Effector memory CD4-positive, alpha-beta T cell (primary cell): ENCODE results near the gene ATP8A2.
A peak's percentile ranks its signal among the peaks of the same experiment; 100 is the strongest.

Source experiments
- DNase-seq, 3 donors: peaks; one replicate each; pipeline ENCODE4 v3.0.0-alpha.2; 2020
- H3K27ac ChIP-seq: 2 replicates; pipeline ENCODE4 v1.7.0; 2013; ENCODE audit warnings: mild to moderate bottlenecking, low read length, moderate library complexity; ENCODE audit not compliant: insufficient read depth, poor library complexity, severe bottlenecking
- H3K27me3 ChIP-seq: replicated peaks from 2 replicates; pipeline ENCODE4 v1.7.0; 2013; ENCODE audit warnings: mild to moderate bottlenecking, low read length; ENCODE audit not compliant: insufficient read depth, control insufficient read depth, poor library complexity, severe bottlenecking
- H3K36me3 ChIP-seq: 2 replicates; pipeline ENCODE4 v1.7.0; 2013; ENCODE audit warnings: mild to moderate bottlenecking, low read length, moderate library complexity; ENCODE audit not compliant: control insufficient read depth, insufficient read depth
- H3K4me1 ChIP-seq: 2 replicates; pipeline ENCODE4 v1.7.0; 2013; ENCODE audit warnings: low read length, mild to moderate bottlenecking; ENCODE audit not compliant: control insufficient read depth, insufficient read depth, poor library complexity, severe bottlenecking
- H3K4me3 ChIP-seq: 2 replicates; pipeline ENCODE4 v1.7.0; 2013; ENCODE audit warnings: low read length, low read depth, mild to moderate bottlenecking; ENCODE audit not compliant: insufficient read depth, poor library complexity, severe bottlenecking
- H3K9me3 ChIP-seq: 2 replicates; pipeline ENCODE4 v1.7.0; 2013; ENCODE audit warnings: mild to moderate bottlenecking, low read length, moderate library complexity; ENCODE audit not compliant: control insufficient read depth

ATP8A2 gene

GRCh38 chr13:25881136-25881926, 509.6 kb downstream of the ATP8A2 start:
- Histone ChIP-seq H3K9me3 (no peaks in the 10 kb centered on the region), H3K4me1 (no peaks in the 10 kb centered on the region), H3K36me3 (no peaks in the 10 kb centered on the region), H3K27me3 (no peaks in the 10 kb centered on the region), H3K4me3 (no peak overlapping the region), H3K27ac (no peak overlapping the region)
- DNase-seq = no peak

DNA sequence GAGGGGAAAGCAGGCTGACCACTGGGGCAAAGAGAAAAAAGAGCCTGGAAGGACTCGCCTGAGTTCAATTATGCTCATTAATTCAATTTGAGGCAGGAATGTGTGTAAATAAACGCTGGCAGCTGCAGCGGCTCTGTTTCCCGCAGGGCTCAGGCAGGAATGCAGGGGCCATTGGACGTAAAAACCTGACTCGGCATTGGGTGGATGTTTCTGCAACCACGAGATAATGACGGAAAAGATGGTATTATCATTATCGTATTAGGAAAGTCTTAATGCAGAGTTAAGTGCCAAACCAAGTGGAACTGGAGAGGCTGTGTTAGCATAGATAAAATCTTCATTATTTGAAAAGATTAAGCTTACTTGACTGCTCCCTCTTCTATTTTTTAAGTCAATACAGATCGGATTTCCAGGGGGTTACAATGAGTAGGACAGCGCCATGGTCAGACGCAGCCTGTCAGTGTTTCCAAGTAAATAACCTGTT, 510.2 kb downstream of the ATP8A2 start:
- no peak overlapping the region for H3K4me3 ChIP-seq
- no peaks in the 10 kb centered on the region for H3K27me3 ChIP-seq
- no peaks in the 10 kb centered on the region for H3K9me3 ChIP-seq
- H3K36me3 ChIP-seq = no peaks in the 10 kb centered on the region
- DNase-seq = no peak
- H3K4me1 ChIP-seq = no peaks in the 10 kb centered on the region
- no peak overlapping the region for H3K27ac ChIP-seq

- DNase-seq = no peak
- H3K4me3 ChIP-seq = no peak overlapping the region
- no peaks in the 10 kb centered on the region for H3K4me1 ChIP-seq
- H3K9me3 ChIP-seq = no peaks in the 10 kb centered on the region
- no peaks in the 10 kb centered on the region for H3K36me3 ChIP-seq
- no peak overlapping the region for H3K27ac ChIP-seq
- H3K27me3 ChIP-seq = no peaks in the 10 kb centered on the region
Observed at GRCh38 chr13:25882466-25883357, 510.9 kb downstream of the ATP8A2 start.

DNA sequence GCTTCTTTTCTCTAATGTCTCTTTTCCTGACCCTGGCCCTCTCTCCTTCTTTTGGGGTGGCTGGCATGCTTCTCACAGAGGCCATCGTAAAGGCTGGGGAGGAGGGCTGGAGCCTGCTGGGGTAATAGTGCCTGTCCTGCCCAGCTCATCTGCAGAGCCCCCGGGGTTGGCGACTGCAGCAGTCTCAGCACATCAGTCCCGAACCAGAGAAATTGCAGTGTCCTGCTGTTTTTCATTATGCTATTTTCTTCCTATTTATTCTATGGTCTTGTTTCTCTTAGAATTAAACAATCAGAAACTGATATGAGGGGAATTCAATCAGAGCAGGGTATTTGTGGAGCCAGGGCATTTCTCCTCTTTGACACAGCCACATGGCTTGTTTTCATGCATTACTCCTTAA, 513.6 kb downstream of the ATP8A2 start:
- H3K36me3 ChIP-seq = no peaks in the 10 kb centered on the region
- H3K4me3 ChIP-seq = no peak overlapping the region
- no peaks in the 10 kb centered on the region for H3K9me3 ChIP-seq
- DNase-seq = no peak
- no peak overlapping the region for H3K27ac ChIP-seq
- no peaks in the 10 kb centered on the region for H3K27me3 ChIP-seq
- peaks cover 5% of the 10 kb centered on the region for H3K4me1 ChIP-seq

DNA sequence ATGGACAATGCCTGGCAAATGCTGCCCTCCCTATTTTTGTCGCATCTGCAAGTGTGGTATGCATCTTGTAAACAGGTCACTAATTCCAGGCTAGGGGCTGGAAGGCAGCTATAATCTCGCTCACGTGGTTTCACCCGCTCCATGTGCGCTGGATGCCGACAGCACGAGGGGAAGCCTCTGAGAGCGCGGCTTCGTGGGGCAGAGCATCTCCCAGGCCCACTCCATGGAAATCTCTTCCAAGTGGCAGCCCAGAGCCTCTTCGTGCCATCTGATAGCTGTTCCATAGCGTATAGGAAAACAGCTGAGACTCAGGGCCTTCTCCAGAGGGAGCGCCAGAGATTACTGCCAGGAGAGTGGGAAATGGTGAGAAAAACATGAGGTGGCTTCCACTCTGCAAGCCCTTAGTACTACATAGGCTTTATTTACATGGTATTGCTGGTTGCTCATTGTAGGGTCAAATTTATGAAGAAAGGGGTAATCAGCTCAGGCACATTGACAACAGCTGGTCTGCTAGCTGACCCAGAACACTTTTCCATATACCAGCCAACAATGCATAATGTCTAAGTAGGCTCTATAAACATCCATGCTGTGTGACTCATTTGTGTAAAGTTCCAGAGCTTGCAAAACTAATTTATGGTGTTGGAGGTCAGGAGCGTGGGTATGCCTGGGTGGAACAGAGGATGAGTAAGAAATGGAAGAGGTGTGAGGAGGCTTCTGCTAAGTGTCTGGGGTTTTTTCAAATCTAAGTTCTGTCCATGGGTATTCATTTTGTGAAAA, 514.9 kb downstream of the ATP8A2 start:
- Histone ChIP-seq H3K27ac (no peak overlapping the region), H3K9me3 (no peaks in the 10 kb centered on the region), H3K27me3 (no peaks in the 10 kb centered on the region), H3K4me3 (no peak overlapping the region), H3K36me3 (no peaks in the 10 kb centered on the region), H3K4me1 (peaks cover 5% of the 10 kb centered on the region)
- no peak for DNase-seq

GRCh38 chr13:25887962-25888655, 516.3 kb downstream of the ATP8A2 start:
- Histone ChIP-seq H3K9me3 (no peaks in the 10 kb centered on the region), H3K4me3 (no peak overlapping the region), H3K27me3 (no peaks in the 10 kb centered on the region), H3K36me3 (no peaks in the 10 kb centered on the region), H3K4me1 (peaks cover 5% of the 10 kb centered on the region), H3K27ac (peak overlapping the region; percentile 14)
- no peak for DNase-seq

- no peak for DNase-seq
Observed at GRCh38 chr13:25890671-25891212, 519.0 kb downstream of the ATP8A2 start.

DNA sequence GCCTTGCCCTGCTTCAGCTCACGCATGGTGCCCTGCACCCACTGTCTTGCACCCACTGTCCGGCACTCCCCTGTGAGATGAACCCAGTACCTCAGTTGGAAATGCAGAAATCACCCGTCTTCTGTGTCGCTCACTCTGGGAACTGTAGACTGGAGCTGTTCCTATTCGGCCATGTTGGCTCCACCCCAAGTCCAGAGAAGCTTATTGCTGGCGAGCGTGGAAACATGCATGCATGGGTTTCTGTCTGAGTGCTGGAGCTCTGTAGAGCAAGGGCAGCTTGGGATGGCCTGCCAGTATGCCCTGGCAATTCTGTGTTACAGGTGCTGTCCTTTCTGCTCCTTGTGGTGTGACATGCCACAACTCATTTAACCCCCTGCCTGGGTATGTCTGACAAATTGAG, 527.2 kb downstream of the ATP8A2 start:
- no peak overlapping the region for H3K4me3 ChIP-seq
- no peak for DNase-seq
- peaks cover 18% of the 10 kb centered on the region for H3K4me1 ChIP-seq
- H3K9me3 ChIP-seq = no peaks in the 10 kb centered on the region
- no peaks in the 10 kb centered on the region for H3K36me3 ChIP-seq
- no peak overlapping the region for H3K27ac ChIP-seq
- no peaks in the 10 kb centered on the region for H3K27me3 ChIP-seq

More at GRCh38 chr13:25890671-25891212, 519.0 kb downstream of the ATP8A2 start:
- Histone ChIP-seq H3K9me3 (no peaks in the 10 kb centered on the region), H3K4me1 (peaks cover 5% of the 10 kb centered on the region), H3K27me3 (no peaks in the 10 kb centered on the region), H3K4me3 (no peak overlapping the region), H3K27ac (no peak overlapping the region), H3K36me3 (no peaks in the 10 kb centered on the region)

GRCh38 chr13:25899464-25899863, 527.7 kb downstream of the ATP8A2 start:
- Histone ChIP-seq H3K9me3 (no peaks in the 10 kb centered on the region), H3K36me3 (no peaks in the 10 kb centered on the region), H3K4me3 (no peak overlapping the region), H3K27ac (no peak overlapping the region), H3K4me1 (peaks cover 18% of the 10 kb centered on the region), H3K27me3 (no peaks in the 10 kb centered on the region)
- no peak for DNase-seq
